Measurements from ENCODE around the gene SORL1.
A peak's percentile ranks its signal among the peaks of the same experiment; 100 is the strongest.

SORL1 gene

DNA sequence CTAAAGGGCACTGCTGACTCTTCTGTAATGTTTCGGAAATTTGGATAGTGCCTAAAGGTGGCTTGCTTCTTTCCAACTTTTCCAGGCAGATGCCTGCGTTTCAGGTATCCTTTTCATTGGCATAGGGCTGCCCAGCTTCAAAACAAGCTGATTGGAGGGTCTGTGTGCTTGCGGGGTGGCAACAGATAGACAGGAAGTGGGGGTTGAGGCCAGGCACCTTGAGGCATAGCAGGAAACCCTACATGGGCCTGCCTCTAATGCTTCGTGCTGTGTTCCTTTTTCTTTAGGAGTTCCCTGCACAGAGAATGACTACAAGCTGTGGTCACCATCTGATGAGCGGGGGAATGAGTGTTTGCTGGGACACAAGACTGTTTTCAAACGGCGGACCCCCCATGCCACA is 92.8 kb downstream of the SORL1 start:
- no peak for DNase-seq

DNA sequence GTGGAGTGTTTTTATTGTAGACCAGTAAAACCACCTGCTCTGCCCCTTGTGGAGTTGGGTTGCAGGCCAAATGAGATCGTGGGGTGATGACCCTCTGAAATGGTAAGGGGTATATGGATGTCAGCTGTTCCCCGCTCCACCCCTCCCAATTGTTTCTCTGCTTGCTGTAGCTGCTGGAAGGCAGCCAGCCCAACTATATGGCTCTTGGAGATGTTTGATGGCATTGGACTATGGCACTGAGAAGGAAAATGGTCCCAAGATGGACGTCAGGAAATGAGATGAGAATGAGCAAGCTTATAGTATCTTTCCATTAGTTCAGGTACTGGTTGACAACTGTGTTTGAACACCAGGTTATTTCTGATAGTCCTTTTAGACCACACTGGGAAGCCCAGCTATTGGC is 95.5 kb downstream of the SORL1 start:
- no peak for DNase-seq

DNA sequence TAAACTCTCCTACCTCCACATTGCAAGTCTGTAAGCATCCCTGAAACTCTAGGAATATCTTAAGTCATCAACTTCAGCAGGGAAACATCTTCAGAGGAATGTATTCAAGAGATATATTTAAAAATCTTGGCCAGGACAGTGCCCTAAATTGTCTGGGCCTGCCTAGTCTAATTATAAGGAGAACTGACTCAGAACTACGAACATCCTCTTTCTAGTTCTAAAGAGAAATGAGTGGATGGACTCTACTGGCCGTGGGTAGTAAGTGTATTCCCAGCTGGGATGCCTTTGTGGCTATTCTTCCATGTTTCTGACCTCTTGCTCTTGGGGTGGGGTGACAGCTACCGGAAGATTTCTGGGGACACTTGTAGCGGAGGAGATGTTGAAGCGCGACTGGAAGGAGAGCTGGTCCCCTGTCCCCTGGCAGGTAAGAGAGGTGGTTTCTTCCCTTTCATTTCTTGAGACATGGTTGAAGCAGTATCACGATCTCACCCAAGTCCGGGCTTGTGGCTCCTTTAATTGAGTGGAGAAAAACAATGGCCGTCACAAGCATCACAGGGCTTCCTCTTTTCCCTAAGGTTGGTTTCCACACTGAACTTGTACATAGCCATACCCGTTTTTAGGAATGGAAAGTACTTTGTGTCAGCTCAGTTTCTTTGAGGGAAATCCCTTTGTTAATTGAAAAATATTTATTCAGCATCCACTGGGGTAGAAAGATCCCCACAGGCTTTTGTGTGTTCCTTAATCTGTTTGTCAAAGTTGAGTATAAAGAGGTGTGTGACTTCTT is 98.3 kb downstream of the SORL1 start:
- DNase-seq: no peak

DNA sequence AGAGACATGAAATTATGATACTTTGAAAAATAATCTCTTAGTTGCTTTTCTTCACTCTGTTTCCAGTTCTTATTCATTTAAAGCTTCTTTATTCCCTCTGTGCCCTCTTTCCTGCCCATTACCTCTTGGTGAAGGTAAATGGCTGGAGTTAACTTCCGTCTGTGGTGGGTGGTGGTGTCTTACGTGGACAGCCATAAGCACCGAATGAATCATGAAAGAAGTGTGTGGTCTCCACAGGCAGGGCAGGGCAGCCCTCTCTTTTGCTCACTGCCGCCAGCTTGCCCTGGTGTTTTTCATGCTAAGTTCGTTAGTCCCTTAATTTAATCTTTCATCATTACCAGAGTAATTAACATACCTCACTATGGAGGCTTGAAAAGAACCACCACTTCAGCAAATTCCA is 99.3 kb downstream of the SORL1 start:
- DNase-seq: no peak

DNA sequence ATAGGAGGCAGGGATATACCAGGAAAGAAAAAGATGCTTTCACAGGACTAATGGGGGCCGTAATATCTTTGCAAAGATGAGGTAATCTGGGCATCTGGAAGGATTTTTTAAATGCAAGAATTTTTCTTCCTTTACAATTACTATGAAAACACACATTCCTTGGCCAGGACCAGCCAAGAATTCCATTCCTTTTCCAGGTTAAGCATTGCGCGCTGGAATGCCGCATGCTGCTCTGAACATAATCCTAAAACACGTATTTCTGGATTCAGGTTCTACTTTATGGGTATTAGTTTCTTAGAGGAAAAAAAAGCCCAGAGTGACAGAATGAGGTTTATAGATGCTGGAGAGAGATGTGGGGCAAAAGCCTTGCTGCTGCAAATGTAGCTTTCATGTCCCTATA is 100.0 kb downstream of the SORL1 start:
- no peak for DNase-seq

DNA sequence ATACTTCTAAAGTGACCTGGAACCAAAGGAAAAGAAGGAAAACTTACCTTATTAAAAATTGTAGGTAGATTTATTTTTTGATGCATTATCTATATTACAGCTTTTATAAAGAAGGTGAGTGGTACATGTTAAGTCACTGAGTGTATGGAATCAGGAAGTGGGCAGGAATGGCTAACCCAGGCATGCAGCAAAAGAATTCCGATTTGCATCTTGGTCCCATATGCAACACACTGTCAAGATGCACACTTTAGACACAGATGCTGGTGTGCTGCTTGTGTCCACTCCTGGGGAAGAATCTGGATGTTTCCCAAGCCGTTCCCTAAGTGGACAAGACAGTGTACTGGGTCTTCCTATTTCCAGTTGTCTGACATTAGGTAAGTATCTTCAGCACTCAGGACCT is 100.5 kb downstream of the SORL1 start:
- DNase-seq: no peak

DNA sequence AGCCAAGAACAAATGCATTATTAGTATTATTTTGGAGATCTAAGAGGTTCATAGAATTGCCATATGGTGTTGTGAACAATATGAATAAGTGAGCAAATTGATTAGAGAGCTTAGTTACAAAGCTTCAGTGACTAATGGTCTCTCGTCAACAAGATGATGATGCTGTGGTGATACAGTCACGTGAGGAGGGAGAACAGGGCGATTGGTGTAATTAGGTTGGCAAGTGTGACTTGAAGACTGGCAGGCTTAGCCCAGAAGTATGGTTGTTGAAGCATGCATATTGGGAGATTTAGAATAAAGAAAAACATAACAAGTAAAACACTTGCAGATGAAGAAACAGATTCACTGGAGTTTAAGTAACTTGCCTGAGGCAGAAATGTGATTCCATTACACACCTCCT is 101.3 kb downstream of the SORL1 start:
- DNase-seq: no peak

DNA sequence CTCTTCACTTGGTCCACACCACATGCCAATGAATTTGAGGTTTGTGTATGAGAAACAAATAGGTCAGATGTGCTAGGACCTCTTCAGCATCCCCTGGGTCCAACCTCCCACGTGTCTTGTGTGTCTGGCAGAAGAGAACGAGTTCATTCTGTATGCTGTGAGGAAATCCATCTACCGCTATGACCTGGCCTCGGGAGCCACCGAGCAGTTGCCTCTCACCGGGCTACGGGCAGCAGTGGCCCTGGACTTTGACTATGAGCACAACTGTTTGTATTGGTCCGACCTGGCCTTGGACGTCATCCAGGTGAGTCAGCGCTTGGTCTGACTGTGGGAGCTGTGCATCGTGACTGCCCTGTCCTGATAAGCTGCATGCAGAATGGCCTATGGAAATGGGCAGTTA is 101.7 kb downstream of the SORL1 start:
- DNase-seq: no peak

DNA sequence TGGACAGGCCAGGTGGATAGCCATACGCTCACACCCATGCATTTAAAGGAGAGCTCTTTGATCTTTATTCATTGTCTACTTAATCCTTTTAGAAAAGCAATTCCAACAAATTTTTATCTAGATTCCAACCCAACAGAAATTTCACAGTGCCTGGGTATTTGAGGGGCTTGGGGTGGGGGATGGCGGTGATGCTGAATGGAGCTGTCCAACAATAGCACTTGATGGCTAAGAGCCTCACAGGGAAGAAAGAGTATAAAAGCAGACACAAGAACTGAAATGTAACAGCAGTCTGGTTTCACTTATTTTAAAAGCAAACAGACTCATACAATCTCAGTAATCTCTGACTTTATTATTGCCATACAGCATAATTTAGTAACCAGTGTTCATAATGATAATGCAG is 102.4 kb downstream of the SORL1 start:
- no peak for DNase-seq

DNA sequence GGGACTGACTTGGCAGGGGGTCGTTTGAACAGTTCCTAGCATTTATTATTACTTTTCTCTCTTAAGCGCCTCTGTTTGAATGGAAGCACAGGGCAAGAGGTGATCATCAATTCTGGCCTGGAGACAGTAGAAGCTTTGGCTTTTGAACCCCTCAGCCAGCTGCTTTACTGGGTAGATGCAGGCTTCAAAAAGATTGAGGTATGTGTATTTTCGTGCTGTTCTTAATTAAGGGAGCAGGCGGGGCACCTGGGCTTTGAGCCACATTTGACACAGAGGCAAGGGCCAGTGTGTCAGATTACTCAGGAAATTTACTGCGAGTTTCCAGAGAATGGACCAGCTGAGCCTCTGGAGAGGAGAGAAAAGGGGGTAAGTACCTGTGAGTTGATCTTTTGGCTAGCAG is 103.0 kb downstream of the SORL1 start:
- DNase-seq: no peak

DNA sequence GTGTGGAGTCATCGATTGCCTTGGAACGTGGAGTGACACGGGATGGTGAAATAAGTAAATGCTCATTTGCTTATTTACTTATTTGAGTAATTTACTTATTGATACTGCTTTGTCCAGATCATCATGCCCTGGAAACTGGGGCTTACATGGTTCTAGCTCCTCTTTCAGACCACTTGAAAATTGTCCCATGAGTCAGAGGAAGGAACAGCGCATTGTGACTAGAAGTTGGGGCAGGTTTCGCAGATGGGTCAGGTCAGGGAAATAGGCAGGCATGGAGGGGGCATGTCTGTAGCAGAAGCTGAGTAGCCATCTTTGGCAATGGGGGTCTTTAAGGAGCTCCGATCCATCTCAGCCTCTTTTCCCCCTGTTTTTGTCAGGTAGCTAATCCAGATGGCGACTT is 104.8 kb downstream of the SORL1 start:
- no peak for DNase-seq

DNA sequence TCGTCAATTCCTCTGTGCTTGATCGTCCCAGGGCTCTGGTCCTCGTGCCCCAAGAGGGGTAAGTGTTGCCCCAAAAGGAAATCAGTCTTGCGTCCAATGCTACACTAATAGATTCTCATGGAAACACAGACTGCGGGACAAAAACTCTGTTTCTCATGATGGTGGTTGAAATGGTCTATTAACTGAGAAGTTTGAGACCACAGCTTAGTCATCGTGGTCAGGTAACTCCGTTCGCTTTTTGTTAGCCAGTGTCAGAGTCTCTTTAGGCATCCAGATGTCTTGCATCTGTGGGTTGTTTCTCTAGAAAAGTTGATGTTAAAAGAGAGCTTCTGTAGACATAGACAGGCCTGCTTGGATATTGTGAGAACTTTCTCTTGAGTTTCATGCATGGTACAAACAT is 105.2 kb downstream of the SORL1 start:
- DNase-seq: no peak

DNA sequence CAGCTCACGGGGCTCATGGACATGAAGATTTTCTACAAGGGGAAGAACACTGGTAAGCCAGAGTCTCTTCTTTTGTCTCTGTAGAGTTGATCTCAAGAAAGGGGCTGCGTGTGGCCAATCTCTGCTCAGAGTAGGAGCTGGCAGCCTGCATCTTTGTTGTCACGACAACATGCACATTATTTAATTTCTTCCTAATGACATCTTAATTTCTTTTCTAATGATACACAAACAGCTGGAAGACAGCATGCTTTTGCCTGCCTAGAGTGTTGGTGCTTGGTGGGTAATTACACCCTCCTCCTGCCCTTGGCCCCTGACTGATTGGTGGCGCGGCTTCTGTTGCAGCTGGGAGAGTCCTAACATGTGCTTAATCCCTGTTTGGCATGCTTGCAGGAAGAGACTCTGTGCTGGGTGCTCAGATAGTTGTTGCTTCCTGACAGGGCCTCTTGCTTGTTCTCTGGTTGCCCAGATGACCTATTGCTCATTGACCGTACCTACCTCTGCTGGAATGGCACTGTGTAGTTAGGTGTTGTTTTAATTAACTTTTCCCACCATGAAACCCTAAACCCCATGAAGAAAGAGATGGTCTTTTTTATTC is 107.6 kb downstream of the SORL1 start:
- DNase-seq: no peak

DNA sequence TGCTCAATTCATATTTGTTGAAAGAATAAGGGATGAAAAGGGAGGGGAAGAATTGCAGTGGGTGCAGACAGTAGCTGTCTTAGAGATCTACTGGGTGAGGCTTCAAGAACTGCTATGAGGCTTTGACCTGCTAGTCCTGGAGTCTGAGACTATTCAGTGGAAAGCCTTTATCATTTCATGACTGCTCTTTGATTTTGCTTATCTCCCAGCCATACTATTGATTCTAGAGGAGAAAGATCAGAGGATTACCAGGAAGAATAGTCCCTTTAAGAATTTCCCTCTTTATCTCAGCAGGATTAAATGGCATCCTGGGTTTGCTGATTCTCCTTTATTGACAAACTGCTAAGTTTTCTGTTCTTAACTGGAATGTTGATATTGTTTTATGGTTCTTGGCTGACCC is 108.1 kb downstream of the SORL1 start:
- no peak for DNase-seq

DNA sequence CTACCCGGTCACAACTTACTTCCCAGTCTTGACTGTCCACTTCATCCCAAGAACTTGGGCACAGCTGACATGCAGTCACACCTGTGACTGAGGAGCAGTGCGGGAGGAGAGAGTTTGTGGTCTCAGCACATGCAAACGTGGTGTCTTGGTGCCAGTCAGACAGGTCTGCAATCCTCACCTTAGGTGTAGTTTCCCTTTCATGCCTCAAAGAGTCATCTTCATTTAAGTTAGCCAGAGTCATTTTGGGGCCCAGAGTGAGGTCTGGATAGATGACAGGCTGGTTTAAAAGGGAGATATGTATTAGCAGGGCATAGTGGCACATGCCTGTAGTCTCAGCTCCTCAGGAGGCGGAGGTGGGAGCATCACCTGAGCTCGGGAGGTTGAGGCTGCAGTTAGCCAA is 109.1 kb downstream of the SORL1 start:
- no peak for DNase-seq

DNA sequence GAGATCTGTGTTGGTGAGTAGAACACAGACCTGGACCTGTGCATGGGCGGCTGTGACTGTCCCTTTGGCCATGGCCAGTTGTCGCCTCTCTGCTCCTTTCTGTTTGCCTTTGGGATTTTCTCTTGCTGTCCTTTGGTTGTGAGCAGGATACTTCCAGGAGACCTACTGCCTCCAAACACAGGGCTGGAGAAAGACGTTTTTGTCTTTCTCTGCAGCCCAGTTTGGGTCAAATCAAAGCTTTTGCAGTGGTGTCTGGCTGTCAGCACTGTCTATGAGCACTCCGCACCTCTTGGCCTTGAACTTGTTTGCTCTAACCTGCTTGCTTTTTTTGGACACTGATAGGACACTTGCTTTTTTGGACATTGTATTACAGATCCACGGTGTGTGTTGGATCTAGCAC is 109.6 kb downstream of the SORL1 start:
- DNase-seq: no peak

DNA sequence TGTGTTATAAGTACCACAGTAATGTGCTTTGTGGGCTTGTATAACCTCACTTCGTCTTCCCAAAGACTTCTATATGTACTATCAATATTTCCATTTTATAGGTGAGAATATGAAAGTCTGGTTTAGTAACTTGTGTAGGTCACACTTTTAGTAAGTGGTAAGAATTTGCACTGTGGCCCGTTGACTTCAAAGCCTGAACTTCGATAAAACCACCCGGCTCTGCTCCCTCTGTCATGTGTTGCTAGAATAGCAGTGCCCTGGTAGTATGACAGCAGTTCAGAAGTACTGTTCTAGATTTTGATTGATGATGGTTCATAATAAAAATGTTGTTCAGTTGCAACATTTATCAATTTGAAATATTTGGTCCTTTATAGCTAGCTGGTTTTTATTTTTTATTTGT is 110.9 kb downstream of the SORL1 start:
- peak; percentile 62 for DNase-seq

DNA sequence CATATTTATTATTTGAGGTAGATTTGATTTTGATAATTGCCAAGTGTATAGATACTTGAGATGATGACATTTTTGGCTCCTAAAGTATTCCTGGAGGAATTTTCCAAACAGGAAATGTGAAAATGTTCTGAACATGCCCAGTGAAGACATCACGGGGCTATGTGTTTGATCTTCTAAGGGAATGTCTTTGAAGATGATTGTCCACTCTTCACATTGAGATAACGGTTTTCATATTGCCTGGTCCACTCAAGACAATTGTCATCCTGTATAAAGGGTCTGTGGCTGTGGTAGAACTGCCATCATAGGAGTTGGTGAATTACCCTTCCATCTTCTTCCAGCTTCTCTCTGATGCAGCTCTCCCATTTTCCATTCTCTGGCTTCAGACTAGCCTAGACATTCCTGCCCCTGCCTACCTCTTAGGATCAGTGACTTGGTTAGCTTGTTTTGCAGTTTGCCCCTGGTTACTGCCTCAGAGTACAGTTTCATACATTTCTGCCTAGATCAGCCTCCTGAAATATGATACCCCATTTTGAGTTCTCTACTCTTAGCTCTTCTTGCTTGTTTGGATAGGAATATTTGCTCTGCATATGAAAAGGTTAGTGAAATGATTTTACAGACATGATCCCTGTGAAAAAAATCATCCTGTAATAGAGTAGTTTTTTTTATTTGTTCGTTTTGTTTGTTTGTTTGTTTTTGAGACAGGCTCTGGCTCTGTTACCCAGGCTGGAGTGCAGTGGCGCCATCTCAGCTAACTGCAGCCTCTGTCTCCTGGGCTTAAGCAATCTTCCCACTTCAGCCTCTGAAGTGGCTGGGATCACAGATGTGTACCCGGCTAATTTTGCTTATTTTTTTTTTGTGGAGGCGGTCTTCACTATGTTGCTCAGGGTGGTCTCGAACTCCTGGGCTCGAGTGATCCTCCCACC is 112.0 kb downstream of the SORL1 start:
- DNase-seq: no peak

DNA sequence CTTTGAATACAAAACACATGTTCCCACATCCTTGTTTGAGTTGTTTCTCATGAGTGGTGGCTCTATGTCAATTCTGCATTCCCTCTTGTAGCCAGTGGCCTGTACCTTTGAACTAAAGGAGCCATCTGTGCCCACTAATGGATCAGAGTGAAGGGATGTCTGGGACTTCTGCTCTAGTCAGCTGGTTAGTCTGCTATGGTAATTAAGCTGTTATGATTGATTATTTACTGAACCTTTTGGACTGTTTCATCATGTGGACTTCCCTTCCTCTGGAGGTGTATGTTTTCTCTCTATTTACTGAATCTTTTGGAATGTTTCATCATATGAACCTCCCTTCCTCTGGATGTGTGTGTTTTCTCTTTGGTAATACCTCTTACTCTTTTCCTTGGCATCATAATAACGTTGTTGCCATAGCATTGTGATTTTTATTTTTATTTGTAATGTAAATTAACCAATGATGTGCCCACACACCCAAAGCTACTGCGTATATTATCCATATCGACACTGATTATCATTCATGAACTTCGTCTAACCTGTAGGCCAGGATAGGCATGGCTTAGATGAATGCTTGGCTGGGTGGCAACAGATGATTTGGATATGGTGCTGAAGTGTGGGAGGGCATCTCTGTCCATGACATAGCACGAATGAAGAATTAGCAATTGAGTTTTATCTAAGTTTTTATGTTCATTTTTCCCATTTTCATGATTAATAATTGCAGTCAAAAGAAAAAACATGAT is 113.0 kb downstream of the SORL1 start:
- no peak for DNase-seq

DNA sequence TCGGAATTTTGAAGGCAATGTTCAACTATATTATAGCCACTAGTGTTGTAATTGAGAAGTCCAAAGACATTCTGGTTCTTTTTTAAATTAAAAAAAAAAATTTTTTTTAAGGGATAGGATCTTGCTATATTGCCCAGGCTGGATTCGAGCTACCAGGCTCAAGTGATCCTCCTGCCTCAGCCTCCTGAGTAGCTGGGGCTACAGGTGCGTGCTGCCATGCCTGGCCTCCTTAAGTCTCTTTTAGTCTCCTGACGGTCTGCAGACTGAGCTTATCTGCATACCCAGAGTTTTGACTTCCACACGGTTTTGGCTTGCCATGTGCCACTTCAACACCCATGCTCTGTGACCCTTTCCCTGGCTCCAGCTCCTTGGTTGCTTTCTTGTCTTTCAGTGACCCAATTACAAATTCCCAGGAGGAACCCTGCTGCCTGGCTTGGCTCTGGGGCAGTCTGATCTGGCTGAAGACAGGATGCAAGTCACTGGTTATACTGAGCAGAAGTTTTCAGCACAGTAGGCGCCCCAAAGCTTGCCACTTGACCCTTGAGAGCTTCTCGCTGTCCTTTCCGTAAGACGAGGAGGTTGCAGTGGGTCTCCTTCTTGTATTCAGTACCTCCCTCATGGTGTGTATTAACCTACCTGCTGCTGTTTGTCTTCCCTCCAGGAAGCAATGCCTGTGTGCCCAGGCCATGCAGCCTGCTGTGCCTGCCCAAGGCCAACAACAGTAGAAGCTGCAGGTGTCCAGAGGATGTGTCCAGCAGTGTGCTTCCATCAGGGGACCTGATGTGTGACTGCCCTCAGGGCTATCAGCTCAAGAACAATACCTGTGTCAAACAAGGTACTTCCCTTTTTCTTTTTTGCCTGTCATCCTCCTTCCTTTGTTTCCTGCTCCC is 114.4 kb downstream of the SORL1 start:
- DNase-seq: no peak

DNA sequence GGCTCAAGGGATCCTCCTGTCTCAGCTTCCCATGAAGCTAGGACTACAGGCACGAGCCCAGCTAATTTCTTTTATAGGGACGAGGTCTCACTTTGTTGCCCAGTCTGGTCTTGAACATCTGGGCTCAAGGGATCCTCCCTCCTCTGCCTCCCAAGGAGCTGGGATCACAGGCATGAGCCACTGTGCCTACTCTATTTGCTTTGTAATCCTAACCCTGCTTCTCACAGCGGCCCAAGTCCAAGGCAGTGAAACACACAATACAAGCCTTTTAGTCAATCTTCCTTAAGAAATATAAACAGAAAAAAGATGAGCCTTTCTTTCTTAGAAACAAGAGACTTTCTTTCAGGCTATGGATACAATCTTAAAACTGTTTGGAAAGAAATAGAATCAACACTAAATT is 115.9 kb downstream of the SORL1 start:
- no peak for DNase-seq
